HEK293 (cell line): ENCODE data around the gene TMEM256.

Experiments
- CTCF ChIA-PET: fragments of 350-600 bp; formaldehyde crosslinking; extraction: SDS; loops from one replicate; lab custom pipeline; 2021; ENCODE audit warnings: antibody characterized with exemption; lab: Yijun Ruan, JAX
- POLR2A ChIA-PET: fragments of 300-600 bp; formaldehyde crosslinking; extraction: SDS; loops from one replicate; lab custom pipeline; 2020; ENCODE audit warnings: antibody characterized with exemption, inconsistent platforms; lab: Yijun Ruan, JAX
- H3K27ac ChIP-seq: fragments of 200-500 bp; sonication (Bioruptor generic); 2 replicates; pipeline ENCODE4 v1.5.1; 2014; ENCODE audit warnings: low read depth, low read length, control low read depth, inconsistent platforms; ENCODE audit errors: extremely low read depth
- H3K36me3 ChIP-seq, 2 experiments: fragments of 200-500 bp in 1 of 2; sonication (Bioruptor generic) in 1 of 2; 1 replicate in 1 of 2; 2 replicates in 1 of 2; pipeline ENCODE4 v1.5.1; 2014 to 2017; ENCODE audit warnings: inconsistent platforms in 2 of 2, low read length in 2 of 2; ENCODE audit not compliant: control insufficient read depth in 2 of 2, insufficient read depth in 1 of 2
- H3K4me1 ChIP-seq: fragments of 200-500 bp; sonication (Bioruptor generic); 2 replicates; pipeline ENCODE4 v1.5.1; 2014; ENCODE audit warnings: mild to moderate bottlenecking, low read length, inconsistent platforms; ENCODE audit not compliant: control insufficient read depth, insufficient read depth
- H3K4me3 ChIP-seq: 2 replicates; pipeline ENCODE4 v1.5.1; 2011; ENCODE audit warnings: low read depth, mild to moderate bottlenecking, control low read depth, low read length, moderate library complexity
- H3K9me3 ChIP-seq: fragments of 200-500 bp; sonication (Bioruptor generic); 2 replicates; pipeline ENCODE4 v1.5.1; 2014; ENCODE audit warnings: low read depth, low read length, inconsistent platforms; ENCODE audit not compliant: control insufficient read depth, insufficient read depth
- BCL11A ChIP-seq: fragments of 450-650 bp; formaldehyde crosslinking; IDR thresholded peaks from 2 replicates; pipeline ENCODE4 v1.5.1; 2016; ENCODE audit warnings: low read depth, missing biosample characterization, missing genetic modification characterization
- CTCF ChIP-seq: fragments of 450-650 bp; formaldehyde crosslinking; IDR thresholded peaks from 2 replicates; pipeline ENCODE4 v1.5.1; 2016; ENCODE audit warnings: missing biosample characterization, missing genetic modification characterization
- ELK4 ChIP-seq: IDR thresholded peaks from 2 replicates; pipeline ENCODE4 v1.6.1; 2011; ENCODE audit warnings: mild to moderate bottlenecking, low read depth, low read length, borderline replicate concordance
- GFI1B ChIP-seq: fragments of 450-650 bp; formaldehyde crosslinking; IDR thresholded peaks from 2 replicates; pipeline ENCODE4 v1.5.1; 2016; ENCODE audit warnings: missing biosample characterization, missing genetic modification characterization
- GLI2 ChIP-seq: fragments of 450-650 bp; formaldehyde crosslinking; IDR thresholded peaks from 2 replicates; pipeline ENCODE4; 2017; ENCODE audit warnings: missing biosample characterization, missing genetic modification characterization, low read depth, borderline replicate concordance
- INSM2 ChIP-seq: fragments of 450-650 bp; formaldehyde crosslinking; IDR thresholded peaks from 2 replicates; pipeline ENCODE4 v1.5.1; 2016; ENCODE audit warnings: missing biosample characterization, missing genetic modification characterization
- KLF9 ChIP-seq: fragments of 450-650 bp; formaldehyde crosslinking; IDR thresholded peaks from 2 replicates; pipeline ENCODE4 v1.5.1; 2016; ENCODE audit warnings: missing biosample characterization, missing genetic modification characterization, low read depth
- SP3 ChIP-seq: fragments of 450-650 bp; formaldehyde crosslinking; IDR thresholded peaks from 2 replicates; pipeline ENCODE4 v1.5.1; 2016; ENCODE audit warnings: missing biosample characterization, missing genetic modification characterization
- ZBTB8A ChIP-seq: fragments of 450-650 bp; formaldehyde crosslinking; IDR thresholded peaks from 2 replicates; pipeline ENCODE4 v1.5.1; 2016; ENCODE audit warnings: missing biosample characterization, missing genetic modification characterization
- ZEB2 ChIP-seq: fragments of 450-650 bp; formaldehyde crosslinking; IDR thresholded peaks from 2 replicates; pipeline ENCODE4 v1.5.1; 2016; ENCODE audit warnings: missing biosample characterization, missing genetic modification characterization
- ZIC2 ChIP-seq: fragments of 450-650 bp; formaldehyde crosslinking; IDR thresholded peaks from 2 replicates; pipeline ENCODE4 v1.5.1; 2016; ENCODE audit warnings: missing biosample characterization, missing genetic modification characterization
- ZNF174 ChIP-seq: fragments of 450-650 bp; formaldehyde crosslinking; IDR thresholded peaks from 2 replicates; pipeline ENCODE4 v1.5.0; 2017; ENCODE audit warnings: missing biosample characterization, mild to moderate bottlenecking, missing genetic modification characterization
- ZNF266 ChIP-seq: fragments of 450-650 bp; formaldehyde crosslinking; IDR thresholded peaks from 2 replicates; pipeline ENCODE4 v1.5.1; 2016; ENCODE audit warnings: missing biosample characterization, missing genetic modification characterization, low read depth
- ZNF335 ChIP-seq: fragments of 450-650 bp; formaldehyde crosslinking; conservative IDR thresholded peaks from 2 replicates; pipeline ENCODE4 v1.5.1; 2016; ENCODE audit warnings: missing biosample characterization, missing genetic modification characterization
- ZNF354C ChIP-seq: fragments of 450-650 bp; formaldehyde crosslinking; IDR thresholded peaks from 2 replicates; pipeline ENCODE4 v1.5.1; 2016; ENCODE audit warnings: missing biosample characterization, missing genetic modification characterization, low read depth, borderline replicate concordance
- ZNF416 ChIP-seq: fragments of 450-650 bp; formaldehyde crosslinking; IDR thresholded peaks from 2 replicates; pipeline ENCODE4 v1.5.1; 2016; ENCODE audit warnings: missing biosample characterization, missing genetic modification characterization
- ZNF510 ChIP-seq: fragments of 450-650 bp; formaldehyde crosslinking; IDR thresholded peaks from 2 replicates; pipeline ENCODE4 v1.5.1; 2018; ENCODE audit warnings: mild to moderate bottlenecking, missing genetic modification characterization, missing biosample characterization; ENCODE audit not compliant: insufficient replicate concordance
- ZNF544 ChIP-seq: fragments of 450-650 bp; formaldehyde crosslinking; IDR thresholded peaks from 2 replicates; pipeline ENCODE4 v1.5.0; 2017; ENCODE audit warnings: missing biosample characterization, missing genetic modification characterization
- ZNF623 ChIP-seq: fragments of 450-650 bp; formaldehyde crosslinking; IDR thresholded peaks from 2 replicates; pipeline ENCODE4 v1.5.1; 2016; ENCODE audit warnings: missing biosample characterization, missing genetic modification characterization
- ZNF639 ChIP-seq: fragments of 450-650 bp; formaldehyde crosslinking; IDR thresholded peaks from 2 replicates; pipeline ENCODE4 v1.5.1; 2016; ENCODE audit warnings: missing biosample characterization, missing genetic modification characterization
- ZNF707 ChIP-seq: fragments of 450-650 bp; formaldehyde crosslinking; IDR thresholded peaks from 2 replicates; pipeline ENCODE4 v1.5.1; 2016; ENCODE audit warnings: missing biosample characterization, missing genetic modification characterization
- ZSCAN4 ChIP-seq: fragments of 450-650 bp; formaldehyde crosslinking; IDR thresholded peaks from 2 replicates; pipeline ENCODE4 v1.5.1; 2017; ENCODE audit warnings: missing biosample characterization, missing genetic modification characterization

Gene TMEM256

GRCh38 chr17:7396147-7396546 lies 7.8 kb downstream of the TMEM256 start:
- no peak for TF ChIP-seq ZNF544
- TF ChIP-seq ELK4, result no peak
- TF ChIP-seq GFI1B, result no peak
- TF ChIP-seq ZNF639 (tag by site-specific recombination), result no peak
- TF ChIP-seq ZNF416 (tag by site-specific recombination), result no peak
- no peak for TF ChIP-seq INSM2 (tag by site-specific recombination)
- peak; percentile 28; the same call in 1 of the 2 replicates for TF ChIP-seq CTCF (tag by site-specific recombination)
- TF ChIP-seq ZNF623 (tag by site-specific recombination), result peak; percentile 42; the same call in 1 of the 2 replicates
- 0 out of 2 replicates have a peak, but pooled peaks have one; percentile 13 for TF ChIP-seq BCL11A (tag by site-specific recombination)
- no peak for TF ChIP-seq ZNF354C
- no peak for TF ChIP-seq ZSCAN4
- TF ChIP-seq ZBTB8A (tag by site-specific recombination), result no peak
- TF ChIP-seq ZNF335, result no peak
- H3K4me3 ChIP-seq, result no peak overlapping the region
- H3K4me1 ChIP-seq, result peaks cover 3% of the 10 kb centered on the region
- H3K36me3 ChIP-seq, result peaks cover 0 to 14% of the 10 kb centered on the region in 2 experiments; a peak in 2 of 3 replicates
- CTCF ChIA-PET, result interaction anchor here (0.7 to 1.3 kb wide), 3 partner anchors 41 to 145 kb away, joined by 3 to 6 read pairs (median 4); partner anchors contain the start of gene CHRNB1
- no peaks in the 10 kb centered on the region for H3K9me3 ChIP-seq
- POLR2A ChIA-PET, result interaction anchor here (0.9 to 3.4 kb wide), 2 partner anchors 7 to 164 kb away, joined by 3 to 67 read pairs; partner anchors contain the start of gene TMEM256
- H3K27ac ChIP-seq, result no peak overlapping the region

- Histone ChIP-seq H3K4me1 (peaks cover 3% of the 10 kb centered on the region), H3K4me3 (peak within 1 kb of the TSS; percentile 69), H3K9me3 (no peaks in the 10 kb centered on the region), H3K36me3 (peaks cover 0 to 26% of the 10 kb centered on the region in 2 experiments; a peak in 1 of 3 replicates), H3K27ac (peak within 1 kb of the TSS; percentile 89)
- CTCF ChIA-PET, result interaction anchor here (0.6 to 2.0 kb wide), 3 partner anchors 9 to 166 kb away, joined by 3 to 4 read pairs (median 3); partner anchors contain the start of gene TMEM256
- POLR2A ChIA-PET, result interaction anchor here (0.6 to 3.4 kb wide), 15 partner anchors 9 to 257 kb away, joined by 3 to 67 read pairs (median 4); partner anchors contain the start of genes NEURL4, TMEM102, TMEM256 and TMEM95
- TF ChIP-seq ELK4 (no peak), KLF9 (tag by site-specific recombination) (peak; percentile 66), ZIC2 (tag by site-specific recombination) (peak; percentile 86), ZNF266 (tag by site-specific recombination) (no peak), ZNF707 (tag by site-specific recombination) (no peak), GLI2 (tag by site-specific recombination) (no peak), ZNF174 (tag by site-specific recombination) (no peak), SP3 (peak; percentile 41; the same call in 1 of the 2 replicates), ZEB2 (tag by site-specific recombination) (peak; percentile 12; the same call in 1 of the 2 replicates), ZNF510 (tag by site-specific recombination) (no peak)
Measured at GRCh38 chr17:7394452-7395191, 9.3 kb downstream of the TMEM256 start, which contains the start of gene PLSCR3. Gene PLSCR3 (minus strand): TSS chr17:7394525. CDS start chr17:7394110, 415 bp downstream.
